SK-N-SH treated with all-trans-retinoic acid at 6 μM for 48 hours (cell line): ENCODE data around the gene ARHGEF3.

Source experiments
- CSDC2 ChIP-seq: fragments of 250-450 bp; sonication (Bioruptor Pico); IDR thresholded peaks from 2 replicates; pipeline ENCODE4 v1.5.0; 2020; ENCODE audit warnings: mild to moderate bottlenecking, moderate library complexity
- ESRRG ChIP-seq: fragments of 250-450 bp; sonication (Bioruptor Pico); IDR thresholded peaks from 2 replicates; pipeline ENCODE4 v1.6.1; 2021; ENCODE audit warnings: mild to moderate bottlenecking
- GLIS3 ChIP-seq: fragments of 250-450 bp; sonication (Bioruptor Pico); IDR thresholded peaks from 2 replicates; pipeline ENCODE4 v1.5.0; 2020; ENCODE audit warnings: mild to moderate bottlenecking, moderate library complexity
- ISL1 ChIP-seq: fragments of 250-450 bp; sonication (Bioruptor Pico); IDR thresholded peaks from 2 replicates; pipeline ENCODE4 v2.1.2; 2022; ENCODE audit warnings: mild to moderate bottlenecking, moderate library complexity
- TCF4 ChIP-seq: fragments of 250-450 bp; sonication (Bioruptor Pico); IDR thresholded peaks from 2 replicates; pipeline ENCODE4 v1.8.0; 2021; ENCODE audit warnings: mild to moderate bottlenecking, moderate library complexity, borderline replicate concordance
- TOX ChIP-seq: fragments of 250-450 bp; sonication (Bioruptor Pico); IDR thresholded peaks from 2 replicates; pipeline ENCODE4 v1.8.0; 2021; ENCODE audit warnings: mild to moderate bottlenecking, moderate library complexity, borderline replicate concordance
- ZFP3 ChIP-seq: fragments of 250-450 bp; sonication (Bioruptor Pico); IDR thresholded peaks from 2 replicates; pipeline ENCODE4 v1.5.0; 2020; ENCODE audit warnings: mild to moderate bottlenecking, moderate library complexity
- ZFP30 ChIP-seq: fragments of 450-650 bp; formaldehyde crosslinking; IDR thresholded peaks from 2 replicates; pipeline ENCODE4 v1.5.0; 2022; ENCODE audit warnings: mild to moderate bottlenecking, moderate library complexity
- TF ChIP-seq, protein P1 (sequence below): fragments of 250-450 bp; sonication (Bioruptor Pico); IDR thresholded peaks from 2 replicates; pipeline ENCODE4 v1.8.0; 2020; ENCODE audit warnings: mild to moderate bottlenecking, moderate library complexity, borderline replicate concordance
- TF ChIP-seq, protein P2 (sequence below): fragments of 250-450 bp; sonication (Bioruptor Pico); IDR thresholded peaks from 2 replicates; pipeline ENCODE4 v1.5.1; 2020; ENCODE audit warnings: low read depth, mild to moderate bottlenecking, moderate library complexity
- TF ChIP-seq, protein P3 (sequence below): fragments of 250-450 bp; sonication (Bioruptor Pico); IDR thresholded peaks from 2 replicates; pipeline ENCODE4 v1.5.1; 2021; ENCODE audit warnings: mild to moderate bottlenecking, moderate library complexity
- TF ChIP-seq, protein P4 (sequence below): fragments of 250-450 bp; sonication (Bioruptor Pico); IDR thresholded peaks from 2 replicates; pipeline ENCODE4 v1.5.0; 2020; ENCODE audit warnings: mild to moderate bottlenecking, moderate library complexity

DNA sequence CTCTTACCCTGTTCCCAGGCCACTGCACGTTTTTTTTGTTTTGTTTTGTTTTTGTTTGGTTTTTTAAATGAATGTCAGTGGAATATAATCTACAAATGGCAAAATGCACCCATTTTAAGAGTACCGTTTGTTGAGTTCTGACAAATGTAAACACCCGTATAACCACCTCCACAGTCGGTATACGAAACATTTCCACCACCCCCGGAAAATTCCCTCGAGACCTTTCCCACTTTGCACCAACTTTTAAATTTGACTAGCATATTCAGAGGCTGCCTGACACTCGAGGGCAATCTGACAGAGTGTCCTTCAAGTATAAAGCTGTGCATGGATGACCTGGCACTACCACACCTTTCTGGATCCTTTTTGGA is 613 bp upstream of the ARHGEF3 start:
- TF ChIP-seq ISL1 (CRISPR knock-in tag) (no peak), CSDC2 (CRISPR knock-in tag) (no peak), ZFP30 (CRISPR knock-in tag) (no peak), ZFP3 (CRISPR knock-in tag) (no peak), TCF4 (CRISPR knock-in tag) (no peak), ESRRG (CRISPR knock-in tag) (no peak), TOX (CRISPR knock-in tag) (no peak), GLIS3 (CRISPR knock-in tag) (no peak)
- TF ChIP-seq, protein P1, sequence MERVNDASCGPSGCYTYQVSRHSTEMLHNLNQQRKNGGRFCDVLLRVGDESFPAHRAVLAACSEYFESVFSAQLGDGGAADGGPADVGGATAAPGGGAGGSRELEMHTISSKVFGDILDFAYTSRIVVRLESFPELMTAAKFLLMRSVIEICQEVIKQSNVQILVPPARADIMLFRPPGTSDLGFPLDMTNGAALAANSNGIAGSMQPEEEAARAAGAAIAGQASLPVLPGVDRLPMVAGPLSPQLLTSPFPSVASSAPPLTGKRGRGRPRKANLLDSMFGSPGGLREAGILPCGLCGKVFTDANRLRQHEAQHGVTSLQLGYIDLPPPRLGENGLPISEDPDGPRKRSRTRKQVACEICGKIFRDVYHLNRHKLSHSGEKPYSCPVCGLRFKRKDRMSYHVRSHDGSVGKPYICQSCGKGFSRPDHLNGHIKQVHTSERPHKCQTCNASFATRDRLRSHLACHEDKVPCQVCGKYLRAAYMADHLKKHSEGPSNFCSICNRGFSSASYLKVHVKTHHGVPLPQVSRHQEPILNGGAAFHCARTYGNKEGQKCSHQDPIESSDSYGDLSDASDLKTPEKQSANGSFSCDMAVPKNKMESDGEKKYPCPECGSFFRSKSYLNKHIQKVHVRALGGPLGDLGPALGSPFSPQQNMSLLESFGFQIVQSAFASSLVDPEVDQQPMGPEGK (CRISPR knock-in tag) = no peak
- TF ChIP-seq, protein P2, sequence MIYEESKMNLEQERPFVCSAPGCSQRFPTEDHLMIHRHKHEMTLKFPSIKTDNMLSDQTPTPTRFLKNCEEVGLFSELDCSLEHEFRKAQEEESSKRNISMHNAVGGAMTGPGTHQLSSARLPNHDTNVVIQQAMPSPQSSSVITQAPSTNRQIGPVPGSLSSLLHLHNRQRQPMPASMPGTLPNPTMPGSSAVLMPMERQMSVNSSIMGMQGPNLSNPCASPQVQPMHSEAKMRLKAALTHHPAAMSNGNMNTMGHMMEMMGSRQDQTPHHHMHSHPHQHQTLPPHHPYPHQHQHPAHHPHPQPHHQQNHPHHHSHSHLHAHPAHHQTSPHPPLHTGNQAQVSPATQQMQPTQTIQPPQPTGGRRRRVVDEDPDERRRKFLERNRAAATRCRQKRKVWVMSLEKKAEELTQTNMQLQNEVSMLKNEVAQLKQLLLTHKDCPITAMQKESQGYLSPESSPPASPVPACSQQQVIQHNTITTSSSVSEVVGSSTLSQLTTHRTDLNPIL (CRISPR knock-in tag) = no peak
- TF ChIP-seq, protein P3, sequence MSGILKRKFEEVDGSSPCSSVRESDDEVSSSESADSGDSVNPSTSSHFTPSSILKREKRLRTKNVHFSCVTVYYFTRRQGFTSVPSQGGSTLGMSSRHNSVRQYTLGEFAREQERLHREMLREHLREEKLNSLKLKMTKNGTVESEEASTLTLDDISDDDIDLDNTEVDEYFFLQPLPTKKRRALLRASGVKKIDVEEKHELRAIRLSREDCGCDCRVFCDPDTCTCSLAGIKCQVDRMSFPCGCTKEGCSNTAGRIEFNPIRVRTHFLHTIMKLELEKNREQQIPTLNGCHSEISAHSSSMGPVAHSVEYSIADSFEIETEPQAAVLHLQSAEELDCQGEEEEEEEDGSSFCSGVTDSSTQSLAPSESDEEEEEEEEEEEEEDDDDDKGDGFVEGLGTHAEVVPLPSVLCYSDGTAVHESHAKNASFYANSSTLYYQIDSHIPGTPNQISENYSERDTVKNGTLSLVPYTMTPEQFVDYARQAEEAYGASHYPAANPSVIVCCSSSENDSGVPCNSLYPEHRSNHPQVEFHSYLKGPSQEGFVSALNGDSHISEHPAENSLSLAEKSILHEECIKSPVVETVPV (CRISPR knock-in tag) = no peak
- TF ChIP-seq, protein P4, sequence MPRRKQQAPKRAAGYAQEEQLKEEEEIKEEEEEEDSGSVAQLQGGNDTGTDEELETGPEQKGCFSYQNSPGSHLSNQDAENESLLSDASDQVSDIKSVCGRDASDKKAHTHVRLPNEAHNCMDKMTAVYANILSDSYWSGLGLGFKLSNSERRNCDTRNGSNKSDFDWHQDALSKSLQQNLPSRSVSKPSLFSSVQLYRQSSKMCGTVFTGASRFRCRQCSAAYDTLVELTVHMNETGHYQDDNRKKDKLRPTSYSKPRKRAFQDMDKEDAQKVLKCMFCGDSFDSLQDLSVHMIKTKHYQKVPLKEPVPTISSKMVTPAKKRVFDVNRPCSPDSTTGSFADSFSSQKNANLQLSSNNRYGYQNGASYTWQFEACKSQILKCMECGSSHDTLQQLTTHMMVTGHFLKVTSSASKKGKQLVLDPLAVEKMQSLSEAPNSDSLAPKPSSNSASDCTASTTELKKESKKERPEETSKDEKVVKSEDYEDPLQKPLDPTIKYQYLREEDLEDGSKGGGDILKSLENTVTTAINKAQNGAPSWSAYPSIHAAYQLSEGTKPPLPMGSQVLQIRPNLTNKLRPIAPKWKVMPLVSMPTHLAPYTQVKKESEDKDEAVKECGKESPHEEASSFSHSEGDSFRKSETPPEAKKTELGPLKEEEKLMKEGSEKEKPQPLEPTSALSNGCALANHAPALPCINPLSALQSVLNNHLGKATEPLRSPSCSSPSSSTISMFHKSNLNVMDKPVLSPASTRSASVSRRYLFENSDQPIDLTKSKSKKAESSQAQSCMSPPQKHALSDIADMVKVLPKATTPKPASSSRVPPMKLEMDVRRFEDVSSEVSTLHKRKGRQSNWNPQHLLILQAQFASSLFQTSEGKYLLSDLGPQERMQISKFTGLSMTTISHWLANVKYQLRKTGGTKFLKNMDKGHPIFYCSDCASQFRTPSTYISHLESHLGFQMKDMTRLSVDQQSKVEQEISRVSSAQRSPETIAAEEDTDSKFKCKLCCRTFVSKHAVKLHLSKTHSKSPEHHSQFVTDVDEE (CRISPR knock-in tag) = no peak
